ENCODE results near the gene FDX1.
"Not testable (repeated sequence)": the region's sequence is repeated elsewhere in the genome, so short reads cannot be mapped to it uniquely, and the experiment has no call there.

FDX1 gene

GRCh38 chr11:110429731-110430266, at the start of gene FDX1:
FDX1 (plus strand) TSS chr11:110429948; CDS start chr11:110430121, 173 bp downstream.
- no peak for FAIRE-seq

GRCh38 chr11:110380836-110381622, 48.7 kb upstream of the FDX1 start:
- FAIRE-seq = no peak

GRCh38 chr11:110388231-110388630, 41.5 kb upstream of the FDX1 start:
- FAIRE-seq = not testable (repeated sequence)

- FAIRE-seq = no peak
Observed at GRCh38 chr11:110389965-110390364, 39.8 kb upstream of the FDX1 start.

- FAIRE-seq = no peak
Observed at GRCh38 chr11:110392056-110392455, 37.7 kb upstream of the FDX1 start.

- not testable (repeated sequence) for FAIRE-seq
Observed at GRCh38 chr11:110397668-110398286, 32.0 kb upstream of the FDX1 start.

GRCh38 chr11:110403585-110403984, 26.2 kb upstream of the FDX1 start:
- FAIRE-seq = not testable (repeated sequence)

- FAIRE-seq = not testable (repeated sequence)
Observed at GRCh38 chr11:110405636-110406035, 24.1 kb upstream of the FDX1 start.

- FAIRE-seq = no peak
Observed at GRCh38 chr11:110407315-110407714, 22.4 kb upstream of the FDX1 start.

GRCh38 chr11:110409174-110409573, 20.6 kb upstream of the FDX1 start:
- FAIRE-seq = no peak

- FAIRE-seq = no peak
Observed at GRCh38 chr11:110410651-110411050, 19.1 kb upstream of the FDX1 start.

GRCh38 chr11:110415081-110415480, 14.7 kb upstream of the FDX1 start:
- no peak for FAIRE-seq

- FAIRE-seq = not testable (repeated sequence)
Observed at GRCh38 chr11:110421658-110422057, 8.1 kb upstream of the FDX1 start.

GRCh38 chr11:110422306-110422905, 7.3 kb upstream of the FDX1 start:
- FAIRE-seq = no peak

- FAIRE-seq = no peak
Observed at GRCh38 chr11:110424775-110425444, 4.8 kb upstream of the FDX1 start.

- no peak for FAIRE-seq
Observed at GRCh38 chr11:110425751-110426545, 3.8 kb upstream of the FDX1 start.

- no peak for FAIRE-seq
Observed at GRCh38 chr11:110428040-110428439, 1.7 kb upstream of the FDX1 start.

- no peak for FAIRE-seq
Observed at GRCh38 chr11:110428956-110429730, 605 bp upstream of the FDX1 start.

- FAIRE-seq = no peak
Observed at GRCh38 chr11:110430267-110431050, 711 bp downstream of the FDX1 start.

- no peak for FAIRE-seq
Observed at GRCh38 chr11:110431051-110431672, 1.4 kb downstream of the FDX1 start.

All from TTC549 (cell line).